Fibroblast of peridontal ligament (primary cell): ENCODE data around the gene ABHD12B.
A peak's percentile ranks its signal among the peaks of the same experiment; 100 is the strongest.

Source experiments
- DNase-seq: peaks from one replicate; pipeline ENCODE4 v3.0.0-alpha.2; 2010; ENCODE audit errors: extremely low read depth

ABHD12B gene

GRCh38 chr14:50839048-50839447 lies 32.8 kb upstream of the ABHD12B start:
- no peak for DNase-seq

- no peak for DNase-seq
These were observed 32.2 kb upstream of the ABHD12B start for GRCh38 chr14:50839691-50840090.

DNA sequence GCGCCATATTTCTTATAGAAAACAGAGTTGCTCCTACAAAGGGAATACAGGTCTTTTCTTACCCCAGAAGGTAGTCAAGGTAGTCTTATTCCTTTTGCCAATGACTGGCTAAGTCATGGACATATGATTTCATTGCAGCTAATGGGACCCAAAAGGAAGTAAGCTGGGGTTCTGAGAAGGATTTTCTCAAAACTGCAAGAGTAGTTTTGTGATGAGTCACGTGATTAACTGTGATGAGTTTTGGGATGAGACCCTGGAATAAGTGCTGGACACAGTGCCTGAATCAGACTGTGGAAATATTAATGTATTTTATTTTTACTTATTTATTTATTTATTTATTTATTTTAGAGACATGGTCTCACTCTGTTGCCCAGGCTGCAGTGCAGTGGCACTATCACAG lies 27.5 kb upstream of the ABHD12B start:
- DNase-seq = no peak

DNA sequence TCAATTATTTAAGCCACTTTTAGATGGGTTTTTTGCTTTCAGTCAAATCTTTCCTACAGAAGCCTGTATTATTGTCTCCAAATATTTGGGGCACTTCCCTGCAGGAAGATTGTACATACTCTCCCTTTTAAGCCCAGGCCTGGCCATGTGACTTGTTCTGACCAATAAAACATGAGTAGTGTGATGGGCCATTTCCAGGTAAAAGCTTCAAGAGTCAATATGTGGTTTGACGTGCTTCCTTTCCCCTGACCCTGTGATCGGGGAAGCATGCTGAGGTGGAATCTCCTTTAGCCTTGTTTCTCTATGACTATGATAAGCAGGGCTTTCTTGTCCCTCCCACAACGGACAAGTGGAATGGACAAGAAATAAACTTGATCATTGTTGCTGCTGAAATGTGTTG lies 26.7 kb upstream of the ABHD12B start:
- DNase-seq = no peak

GRCh38 chr14:50846226-50846880 lies 25.5 kb upstream of the ABHD12B start:
- peak; percentile 70 for DNase-seq

GRCh38 chr14:50853891-50854290 lies 18.0 kb upstream of the ABHD12B start:
- DNase-seq = no peak

DNA sequence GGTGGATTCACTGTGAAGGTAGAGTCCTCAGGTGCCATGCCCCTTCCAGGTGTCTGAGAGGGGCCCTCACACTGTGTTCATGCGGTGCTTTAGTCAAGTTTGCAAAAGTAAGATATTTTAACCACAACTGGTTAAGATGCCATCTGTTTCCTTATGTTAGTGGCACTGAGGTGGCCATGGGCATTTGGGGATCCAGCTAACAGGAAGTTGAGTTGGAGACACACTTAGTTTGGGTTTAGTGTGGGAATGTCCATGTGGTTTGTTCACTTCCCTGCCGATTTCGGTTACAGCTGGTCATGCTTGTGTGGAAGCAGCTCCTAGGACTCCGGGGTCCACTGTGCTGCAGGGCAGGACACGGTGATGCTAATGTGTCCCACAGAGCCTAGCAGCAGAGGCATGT lies 17.3 kb upstream of the ABHD12B start:
- no peak for DNase-seq

DNA sequence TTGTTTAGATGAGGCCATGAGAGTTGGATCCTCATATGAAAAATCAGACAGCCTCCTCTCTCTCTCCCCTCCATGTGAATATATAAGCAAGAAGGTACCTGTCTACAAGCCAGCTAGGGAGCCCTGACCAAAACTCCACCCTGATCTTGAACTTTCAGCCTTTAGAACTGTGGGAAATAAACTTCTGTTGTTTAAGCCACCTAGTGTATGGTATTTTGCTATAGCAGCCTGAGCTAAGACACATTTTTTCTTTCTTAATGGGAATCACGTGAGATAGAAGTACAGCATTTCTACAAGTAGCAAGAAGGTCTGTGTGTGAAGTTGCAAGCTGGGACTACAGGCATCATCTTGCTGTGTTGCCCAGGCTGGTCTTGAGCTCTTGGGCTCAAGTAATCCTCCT lies 16.3 kb upstream of the ABHD12B start:
- DNase-seq = peak; percentile 48

DNA sequence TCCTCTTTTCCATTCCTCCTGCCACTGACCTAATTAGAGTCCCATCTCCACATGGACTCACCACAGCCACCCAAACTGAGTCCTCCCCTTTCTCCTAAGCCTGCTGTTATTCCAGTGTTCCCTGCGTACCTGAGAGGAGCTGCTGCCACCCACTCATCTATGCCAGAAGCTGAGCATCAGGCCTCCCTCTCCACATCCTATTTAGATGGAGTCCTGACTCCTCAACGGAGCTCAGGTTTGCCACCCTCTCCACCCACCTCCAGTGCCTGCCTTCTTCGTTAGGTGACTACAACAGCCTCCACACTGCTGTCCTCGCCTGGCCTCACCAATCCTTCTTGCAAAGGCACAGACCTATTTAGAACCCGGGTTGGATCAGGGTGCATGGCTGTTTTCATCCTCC lies 15.2 kb upstream of the ABHD12B start:
- DNase-seq = no peak

DNA sequence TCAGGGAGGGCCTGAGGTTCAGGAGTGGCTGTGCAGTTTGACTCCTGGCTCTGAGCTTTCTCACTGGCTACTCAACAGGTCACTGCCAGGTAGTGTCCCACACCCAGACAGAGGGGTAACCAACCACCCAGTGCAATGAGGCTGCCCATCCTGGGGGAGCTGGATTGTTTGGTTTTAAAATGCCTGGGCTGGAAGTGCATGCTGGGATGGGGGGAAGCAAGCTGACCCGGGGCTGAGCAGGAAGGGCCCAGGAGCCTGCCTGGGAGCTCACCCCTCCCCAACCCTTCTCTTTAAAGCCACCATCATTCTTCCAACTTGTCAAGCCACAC lies 12.6 kb upstream of the ABHD12B start:
- no peak for DNase-seq

- DNase-seq = peak; percentile 89
These were observed 11.3 kb upstream of the ABHD12B start for GRCh38 chr14:50860478-50861086.

- DNase-seq = peak; percentile 54
These were observed 9.8 kb upstream of the ABHD12B start for GRCh38 chr14:50862036-50862570.

GRCh38 chr14:50864237-50864636 lies 7.6 kb upstream of the ABHD12B start:
- DNase-seq = no peak

- DNase-seq = no peak
These were observed 6.9 kb upstream of the ABHD12B start for GRCh38 chr14:50864946-50865345.

DNA sequence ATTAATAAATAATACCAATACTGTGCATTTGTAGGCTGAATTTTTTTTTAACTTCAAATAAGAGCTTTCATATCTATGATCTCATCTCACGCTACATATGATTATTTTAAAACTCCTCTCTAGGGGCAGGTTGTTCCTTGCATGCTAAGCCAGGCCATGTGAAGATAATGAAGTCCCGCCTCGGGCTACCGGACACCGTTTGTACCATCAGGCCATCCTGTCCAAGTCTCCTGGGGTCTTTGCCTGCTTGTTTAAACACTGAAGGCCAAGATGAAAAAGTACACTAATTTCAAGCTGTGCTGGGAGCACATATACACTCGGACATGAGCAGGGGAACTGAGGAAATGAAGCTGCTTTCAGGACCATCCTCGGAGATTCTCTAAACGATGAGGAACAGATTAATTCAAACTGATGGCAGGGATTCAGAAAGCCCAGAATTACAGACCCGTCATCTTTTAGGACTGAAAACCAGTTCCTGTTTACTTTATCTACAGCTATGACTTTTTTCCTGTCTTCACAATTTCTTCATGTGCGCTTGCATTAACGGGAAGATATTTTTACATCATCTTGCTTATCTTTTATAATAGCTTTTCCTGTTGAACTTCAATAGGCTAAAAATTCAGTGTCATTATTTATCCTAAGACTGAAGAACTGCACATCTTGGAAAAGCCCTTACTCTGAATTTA lies 6.3 kb upstream of the ABHD12B start:
- DNase-seq = peak; percentile 48

- no peak for DNase-seq
These were observed 625 bp upstream of the ABHD12B start for GRCh38 chr14:50871228-50871627.

DNA sequence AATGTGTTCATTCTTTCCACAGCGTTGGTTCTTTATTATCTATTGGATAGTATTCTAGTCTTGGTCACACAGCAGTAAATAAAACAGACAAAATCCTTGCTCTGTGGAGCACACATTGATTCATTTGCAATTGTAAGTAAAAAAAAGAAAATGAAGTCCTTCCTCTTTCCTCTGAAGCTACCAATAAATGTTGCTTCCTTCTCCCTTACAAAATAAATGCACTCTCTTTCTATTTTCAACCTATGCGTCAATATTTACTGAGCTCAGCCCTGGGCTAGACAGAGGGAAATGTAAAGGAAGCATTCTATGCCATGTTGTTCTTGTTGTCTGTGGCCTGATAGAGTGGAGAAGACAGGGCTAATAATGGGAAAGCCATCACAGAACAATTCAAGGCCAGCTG lies 2.9 kb downstream of the ABHD12B start:
- no peak for DNase-seq

GRCh38 chr14:50875359-50876070 lies 3.7 kb downstream of the ABHD12B start:
- DNase-seq = peak; percentile 65

DNA sequence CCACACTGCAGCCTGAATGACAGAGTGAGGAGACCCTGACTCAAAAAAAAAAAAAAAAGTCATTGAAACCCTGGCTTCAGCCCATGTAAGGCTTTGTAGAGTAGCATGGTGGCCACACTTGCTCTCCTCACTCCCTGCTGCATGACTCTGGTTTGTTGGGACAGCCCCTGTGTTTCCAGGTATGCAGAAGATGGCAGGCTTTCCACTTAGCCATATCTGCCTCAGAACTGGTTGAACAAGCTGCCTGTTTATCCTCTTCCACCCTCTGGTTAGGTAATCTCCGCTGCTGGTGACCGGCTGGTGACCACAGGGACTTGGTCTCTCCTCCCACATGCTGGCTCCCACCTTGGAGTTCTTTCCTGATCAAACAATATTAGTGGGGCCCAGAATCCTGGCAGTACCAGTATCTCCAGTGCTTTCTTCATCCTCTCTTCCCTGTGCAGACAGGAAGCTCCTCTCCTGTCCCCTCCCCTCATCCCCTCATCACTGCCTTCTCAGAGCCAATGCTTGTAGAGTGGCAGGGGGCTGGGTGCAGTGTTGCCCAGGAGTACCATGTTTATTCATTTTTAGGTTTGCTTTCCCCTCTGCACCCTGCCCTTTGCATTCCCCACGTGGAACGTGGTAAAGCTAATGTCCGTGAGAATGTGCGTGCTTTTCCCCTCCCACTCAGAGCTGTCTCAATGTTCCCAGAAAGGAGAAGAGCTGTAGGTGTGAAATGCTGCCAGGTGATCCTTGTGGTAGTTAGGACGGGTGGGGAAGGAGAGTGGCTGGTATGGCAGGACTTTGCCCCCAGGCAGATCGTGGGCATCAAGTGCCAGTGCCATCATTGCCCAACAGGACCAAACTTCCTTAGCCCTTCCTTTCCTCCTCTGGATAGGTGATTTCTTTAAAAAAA lies 11.3 kb downstream of the ABHD12B start:
- DNase-seq = no peak

GRCh38 chr14:50883827-50884197 lies 12.0 kb downstream of the ABHD12B start:
- DNase-seq = no peak

DNA sequence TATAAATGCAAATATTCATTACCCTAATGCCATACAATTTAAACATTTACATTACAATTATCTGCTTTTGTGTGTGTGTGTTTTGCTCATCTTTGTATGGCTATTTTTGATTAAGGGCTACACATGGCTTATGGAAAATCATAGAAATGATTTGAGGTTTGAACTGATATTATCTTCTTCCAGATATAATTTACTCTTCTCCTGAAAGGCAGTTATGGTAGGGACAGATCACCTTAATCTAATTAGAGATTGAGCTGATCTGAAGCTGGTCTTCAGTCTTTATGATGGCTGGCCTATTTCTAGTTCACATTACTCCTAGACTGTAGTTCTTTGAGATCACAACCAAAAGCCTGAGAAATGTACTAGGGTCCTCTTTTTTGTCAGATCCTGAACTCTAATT lies 15.6 kb downstream of the ABHD12B start:
- DNase-seq = no peak

DNA sequence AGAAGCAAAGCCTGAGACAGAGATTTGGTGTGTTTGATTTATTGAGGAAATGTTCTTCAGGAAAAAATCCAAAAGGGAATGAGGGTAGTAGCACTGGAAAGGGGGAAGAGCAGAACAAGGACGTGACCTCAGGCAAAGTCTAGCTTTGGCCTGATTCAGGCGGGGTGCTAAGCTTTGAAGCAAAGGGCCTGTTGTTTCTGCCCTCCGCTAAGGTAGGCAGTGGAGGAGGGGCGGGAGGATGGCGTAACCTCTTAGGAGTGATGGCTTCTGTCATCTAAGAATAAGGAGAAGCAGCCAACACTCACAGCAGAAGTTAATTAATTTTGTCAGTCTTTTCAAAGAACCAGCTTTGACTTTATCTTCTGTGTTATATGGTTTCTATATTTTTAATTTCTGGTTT lies 20.4 kb downstream of the ABHD12B start:
- DNase-seq = no peak
